ENCODE data around the gene SV2B.

- TF ChIP-seq POLR2AphosphoS5 (IDR thresholded peaks at IDR 0.05) (no peak), CTCF (IDR thresholded peaks at IDR 0.05) (no peak), POLR2A (IDR thresholded peaks at IDR 0.05) (no peak)
These were observed 18.9 kb downstream of the SV2B start for GRCh38 chr15:91118817-91119590.

Measured in breast epithelium (tissue), 3 donors.